RWPE1 (cell line): Measurements from ENCODE around the gene EML1.

ENCODE experiments used
- CTCF ChIA-PET: fragments of 350-600 bp; sonication (Branson Sonifier 250); formaldehyde crosslinking; extraction: SDS; loops from one replicate; lab custom pipeline; 2021; lab: Yijun Ruan, JAX
- POLR2A ChIA-PET: fragments of 400-600 bp; formaldehyde crosslinking; extraction: SDS; loops from one replicate; lab custom pipeline; 2020; ENCODE audit warnings: antibody characterized with exemption; ENCODE audit not compliant: low non-redundant PET; lab: Yijun Ruan, JAX
- DNase-seq: peaks from one replicate; pipeline ENCODE4 v3.0.0; 2012; ENCODE audit warnings: low spot score
- H3K27ac ChIP-seq: fragments of 450-650 bp; 2 replicates; pipeline ENCODE4 v1.5.1; 2017
- TF ChIP-seq, protein P1 (sequence below): fragments of 450-650 bp; conservative IDR thresholded peaks from 2 replicates; pipeline ENCODE4 v1.5.1; 2017; ENCODE audit warnings: low read depth, mild to moderate bottlenecking

The EML1 gene

GRCh38 chr14:99976681-99977080, 183.5 kb downstream of the EML1 start:
- ChIA-PET POLR2A (no interaction called here), CTCF (interaction anchor here (0.6 to 2.0 kb wide), 3 partner anchors 131 to 217 kb away, joined by 4 to 7 read pairs (median 4); no protein-coding TSS in a partner anchor)
- DNase-seq = no peak
- TF ChIP-seq, protein P1, sequence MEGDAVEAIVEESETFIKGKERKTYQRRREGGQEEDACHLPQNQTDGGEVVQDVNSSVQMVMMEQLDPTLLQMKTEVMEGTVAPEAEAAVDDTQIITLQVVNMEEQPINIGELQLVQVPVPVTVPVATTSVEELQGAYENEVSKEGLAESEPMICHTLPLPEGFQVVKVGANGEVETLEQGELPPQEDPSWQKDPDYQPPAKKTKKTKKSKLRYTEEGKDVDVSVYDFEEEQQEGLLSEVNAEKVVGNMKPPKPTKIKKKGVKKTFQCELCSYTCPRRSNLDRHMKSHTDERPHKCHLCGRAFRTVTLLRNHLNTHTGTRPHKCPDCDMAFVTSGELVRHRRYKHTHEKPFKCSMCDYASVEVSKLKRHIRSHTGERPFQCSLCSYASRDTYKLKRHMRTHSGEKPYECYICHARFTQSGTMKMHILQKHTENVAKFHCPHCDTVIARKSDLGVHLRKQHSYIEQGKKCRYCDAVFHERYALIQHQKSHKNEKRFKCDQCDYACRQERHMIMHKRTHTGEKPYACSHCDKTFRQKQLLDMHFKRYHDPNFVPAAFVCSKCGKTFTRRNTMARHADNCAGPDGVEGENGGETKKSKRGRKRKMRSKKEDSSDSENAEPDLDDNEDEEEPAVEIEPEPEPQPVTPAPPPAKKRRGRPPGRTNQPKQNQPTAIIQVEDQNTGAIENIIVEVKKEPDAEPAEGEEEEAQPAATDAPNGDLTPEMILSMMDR = no peak
- no peak overlapping the region for H3K27ac ChIP-seq

DNA sequence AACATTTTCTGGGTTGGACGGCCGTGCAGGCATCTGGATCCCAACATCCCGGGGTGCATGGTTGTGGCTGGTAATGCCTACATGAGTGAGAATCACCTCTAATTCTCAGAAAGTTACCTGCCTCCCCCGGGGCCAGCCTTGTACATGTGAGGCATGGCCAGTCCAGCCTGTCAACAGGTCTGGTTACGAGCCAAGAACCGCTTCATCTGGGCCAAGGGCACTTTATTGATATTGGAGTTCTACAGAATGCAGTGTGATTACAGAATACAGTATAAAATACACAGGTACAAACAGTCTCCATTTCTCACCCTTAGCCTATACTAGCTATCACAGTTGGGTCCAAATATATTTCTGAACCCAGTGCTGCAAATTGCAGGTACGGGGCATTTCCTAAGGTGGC, 187.1 kb downstream of the EML1 start:
- POLR2A ChIA-PET = no interaction called here
- no peak for DNase-seq
- CTCF ChIA-PET = interaction anchor here (0.6 kb wide), 1 partner anchor 129 kb away, joined by 4 read pairs; no protein-coding TSS in a partner anchor
- no peak overlapping the region for H3K27ac ChIP-seq
- TF ChIP-seq, protein P1 = no peak

DNA sequence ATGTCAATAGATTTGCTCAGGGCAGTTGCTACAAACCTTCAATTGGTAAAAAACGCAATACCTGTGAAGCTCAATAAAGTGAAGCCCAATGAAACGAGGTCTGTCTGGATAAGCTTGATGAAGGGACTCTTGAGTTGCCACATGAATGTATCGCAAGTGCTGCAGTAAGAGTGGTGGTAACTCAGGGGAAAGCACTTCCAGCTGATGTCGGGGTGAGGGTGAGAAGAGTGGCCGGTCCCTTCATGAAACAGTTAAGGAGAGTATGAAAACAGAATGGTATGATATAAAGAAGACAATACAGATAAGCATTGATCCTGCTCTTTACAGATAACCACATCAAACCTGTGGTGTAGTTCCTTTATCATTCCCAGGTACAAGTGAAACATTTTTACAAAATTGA, 188.6 kb downstream of the EML1 start:
- DNase-seq = no peak
- CTCF ChIA-PET = interaction anchor here (0.9 to 3.9 kb wide), 3 partner anchors 126 to 212 kb away, joined by 3 to 25 read pairs (median 11); no protein-coding TSS in a partner anchor
- TF ChIP-seq, protein P1 = no peak
- POLR2A ChIA-PET = no interaction called here
- no peak overlapping the region for H3K27ac ChIP-seq

- TF ChIP-seq, protein P1 = peak; percentile 89
- H3K27ac ChIP-seq = no peak overlapping the region
- ChIA-PET CTCF (interaction anchor here (0.6 to 3.9 kb wide), 12 partner anchors 8 to 211 kb away, joined by 3 to 25 read pairs (median 4); no protein-coding TSS in a partner anchor), POLR2A (no interaction called here)
- DNase-seq = peak; percentile 72
Observed at GRCh38 chr14:99982537-99983250, 189.5 kb downstream of the EML1 start.

GRCh38 chr14:99983251-99984015, 190.2 kb downstream of the EML1 start:
- CTCF ChIA-PET = interaction anchor here (0.6 to 3.9 kb wide), 12 partner anchors 8 to 210 kb away, joined by 3 to 25 read pairs (median 4); no protein-coding TSS in a partner anchor
- POLR2A ChIA-PET = no interaction called here
- no peak overlapping the region for H3K27ac ChIP-seq
- TF ChIP-seq, protein P1 = no peak
- DNase-seq = no peak

GRCh38 chr14:99984036-99984435, 190.8 kb downstream of the EML1 start:
- CTCF ChIA-PET = interaction anchor here (0.7 to 3.9 kb wide), 4 partner anchors 33 to 209 kb away, joined by 3 to 25 read pairs (median 8); no protein-coding TSS in a partner anchor
- TF ChIP-seq, protein P1 = no peak
- no peak overlapping the region for H3K27ac ChIP-seq
- DNase-seq = no peak
- POLR2A ChIA-PET = no interaction called here
